CD4-positive, alpha-beta T cell treated with Interleukin-6 at 100 ng/mL for 8 hours (primary cell): ENCODE data around the gene DIO3.
"Not testable (repeated sequence)": the region's sequence is repeated elsewhere in the genome, so short reads cannot be mapped to it uniquely, and the experiment has no call there.

Source experiments
- DNase-seq: peaks from one replicate; pipeline ENCODE4 v3.0.0-alpha.2; 2020; ENCODE audit warnings: mixed read lengths, low spot score

The DIO3 gene

GRCh38 chr14:101559624-101560533 lies 1.4 kb upstream of the DIO3 start:
- DNase-seq = no peak

- no peak for DNase-seq
Observed at GRCh38 chr14:101560534-101561113, 671 bp upstream of the DIO3 start.

GRCh38 chr14:101561897-101562490 lies 699 bp downstream of the DIO3 start:
- no peak for DNase-seq

GRCh38 chr14:101562659-101563351 lies 1.5 kb downstream of the DIO3 start:
- no peak for DNase-seq

- no peak for DNase-seq
Observed at GRCh38 chr14:101563352-101563653, 2.0 kb downstream of the DIO3 start.

- DNase-seq = no peak
Observed at GRCh38 chr14:101563654-101564443, 2.6 kb downstream of the DIO3 start.

GRCh38 chr14:101564444-101564776 lies 3.1 kb downstream of the DIO3 start:
- no peak for DNase-seq

GRCh38 chr14:101564819-101565698 lies 3.8 kb downstream of the DIO3 start:
- DNase-seq = no peak

- DNase-seq = no peak
Observed at GRCh38 chr14:101567252-101567651, 6.0 kb downstream of the DIO3 start.

- DNase-seq = no peak
Observed at GRCh38 chr14:101571004-101571403, 9.7 kb downstream of the DIO3 start.

- not testable (repeated sequence) for DNase-seq
Observed at GRCh38 chr14:101572526-101572925, 11.2 kb downstream of the DIO3 start.

- no peak for DNase-seq
Observed at GRCh38 chr14:101573289-101573688, 12.0 kb downstream of the DIO3 start.

- DNase-seq = no peak
Observed at GRCh38 chr14:101575581-101575980, 14.3 kb downstream of the DIO3 start.

GRCh38 chr14:101577221-101577909 lies 16.1 kb downstream of the DIO3 start:
- no peak for DNase-seq

- DNase-seq = no peak
Observed at GRCh38 chr14:101578489-101578888, 17.2 kb downstream of the DIO3 start.

- no peak for DNase-seq
Observed at GRCh38 chr14:101579372-101580080, 18.2 kb downstream of the DIO3 start.

GRCh38 chr14:101581806-101582205 lies 20.5 kb downstream of the DIO3 start:
- DNase-seq = no peak

- DNase-seq = no peak
Observed at GRCh38 chr14:101582294-101582693, 21.0 kb downstream of the DIO3 start.

GRCh38 chr14:101583006-101583714 lies 21.9 kb downstream of the DIO3 start:
- DNase-seq = no peak
